ENCODE data around the gene CACNG1.
"Not testable (repeated sequence)": the region's sequence is repeated elsewhere in the genome, so short reads cannot be mapped to it uniquely, and the experiment has no call there.

Gene CACNG1

DNA sequence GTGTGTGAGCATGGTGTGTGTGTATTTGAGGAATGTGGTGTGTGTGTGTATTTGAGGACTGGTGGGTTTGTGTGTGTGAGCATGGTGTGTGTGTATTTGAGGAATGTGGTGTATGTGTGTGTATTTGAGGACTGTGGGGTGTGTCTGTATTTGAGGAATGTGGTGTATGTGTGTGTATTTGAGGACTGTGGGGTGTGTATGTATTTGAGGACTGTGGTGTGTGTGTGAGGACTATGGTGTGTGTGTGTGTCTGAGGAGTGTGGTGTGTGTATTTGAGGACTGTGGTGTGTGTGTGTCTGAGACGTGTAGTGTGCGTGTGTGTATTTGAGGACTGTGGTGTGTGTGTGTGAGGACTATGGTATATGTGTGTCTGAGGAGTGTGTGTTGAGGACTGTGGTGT lies 18.0 kb upstream of the CACNG1 start:
- no peak for FAIRE-seq

DNA sequence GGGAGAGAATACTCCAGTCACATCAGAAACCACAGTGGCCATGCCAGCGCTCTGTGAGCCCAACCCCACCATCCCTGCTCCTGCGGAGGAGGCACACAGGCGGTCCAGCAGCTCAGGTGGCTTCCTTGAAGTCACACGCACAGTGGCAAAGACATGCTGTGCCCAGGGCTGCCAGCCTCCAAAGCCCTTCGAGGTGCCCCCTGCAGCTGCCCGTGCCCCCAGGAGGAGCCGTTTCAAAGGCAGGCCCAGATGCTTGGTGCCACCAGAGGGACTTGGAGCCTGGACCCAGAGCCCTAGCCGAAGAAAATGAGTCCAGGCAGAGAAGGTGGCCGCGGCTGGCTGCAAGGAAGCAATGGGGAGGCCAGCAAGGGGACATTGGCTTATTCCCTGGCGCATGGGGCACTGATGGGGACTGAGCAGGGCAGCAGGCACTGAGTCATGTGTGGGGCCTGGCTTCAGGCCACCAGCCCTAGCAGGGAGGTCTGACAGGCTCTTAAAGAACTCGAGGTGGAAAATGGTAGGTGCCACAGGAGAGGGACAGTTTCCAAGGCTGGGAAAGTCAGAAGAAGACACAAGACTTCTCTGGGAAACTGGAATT lies 17.2 kb upstream of the CACNG1 start:
- no peak for FAIRE-seq

DNA sequence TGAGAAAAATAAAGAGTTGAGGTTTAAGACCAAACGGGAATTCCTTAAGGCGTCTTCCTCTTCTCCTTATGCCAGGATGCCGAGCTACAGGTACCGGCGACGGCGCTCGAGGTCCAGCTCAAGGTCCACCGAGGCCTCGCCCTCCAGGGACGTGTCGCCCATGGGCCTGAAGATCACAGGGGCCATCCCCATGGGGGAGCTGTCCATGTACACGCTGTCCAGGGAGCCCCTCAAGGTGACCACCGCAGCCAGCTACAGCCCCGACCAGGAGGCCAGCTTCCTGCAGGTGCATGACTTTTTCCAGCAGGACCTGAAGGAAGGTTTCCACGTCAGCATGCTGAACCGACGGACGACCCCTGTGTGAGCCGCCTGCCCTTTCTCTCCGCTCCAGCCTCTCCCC lies 13.7 kb upstream of the CACNG1 start:
- no peak for FAIRE-seq

DNA sequence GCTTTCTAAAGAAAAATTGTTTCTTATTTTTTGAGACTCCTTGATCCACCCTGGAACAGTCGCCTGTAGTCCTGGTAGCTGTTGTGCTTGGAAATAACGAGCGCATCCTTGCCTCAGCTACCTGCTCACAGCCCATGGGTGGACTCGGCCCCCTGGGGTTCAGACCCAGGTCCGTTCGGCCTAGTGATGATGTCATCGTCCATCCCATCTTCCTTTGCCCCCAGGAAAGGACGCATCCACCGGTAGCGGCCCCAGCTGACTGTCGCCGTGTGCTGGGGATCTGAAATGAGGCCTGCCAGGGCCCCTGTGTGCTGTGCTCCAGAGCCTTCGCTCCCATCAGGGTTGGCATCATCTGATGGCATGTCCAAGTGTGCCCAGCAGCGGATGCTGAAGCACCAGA lies 12.0 kb upstream of the CACNG1 start:
- FAIRE-seq, result no peak

DNA sequence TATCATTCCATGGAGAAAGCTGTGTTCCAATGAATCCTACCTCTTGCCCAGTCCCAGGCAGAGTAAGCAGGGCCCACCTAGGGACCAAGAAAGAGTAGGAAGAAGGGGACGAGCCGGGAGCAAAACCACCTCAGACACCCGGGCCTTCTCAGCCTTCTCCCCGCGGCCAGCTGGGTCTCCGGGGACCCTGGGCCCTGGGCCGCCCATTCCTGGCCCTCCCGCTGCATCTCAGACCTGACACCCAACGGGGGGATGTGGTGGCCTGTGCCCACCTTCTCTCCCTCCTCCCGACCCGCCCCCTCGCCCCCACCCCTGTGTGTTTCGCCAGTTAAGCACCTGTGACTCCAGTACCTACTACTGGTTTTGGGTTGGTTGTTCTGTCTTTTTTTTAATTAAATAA lies 11.4 kb upstream of the CACNG1 start:
- FAIRE-seq, result no peak

DNA sequence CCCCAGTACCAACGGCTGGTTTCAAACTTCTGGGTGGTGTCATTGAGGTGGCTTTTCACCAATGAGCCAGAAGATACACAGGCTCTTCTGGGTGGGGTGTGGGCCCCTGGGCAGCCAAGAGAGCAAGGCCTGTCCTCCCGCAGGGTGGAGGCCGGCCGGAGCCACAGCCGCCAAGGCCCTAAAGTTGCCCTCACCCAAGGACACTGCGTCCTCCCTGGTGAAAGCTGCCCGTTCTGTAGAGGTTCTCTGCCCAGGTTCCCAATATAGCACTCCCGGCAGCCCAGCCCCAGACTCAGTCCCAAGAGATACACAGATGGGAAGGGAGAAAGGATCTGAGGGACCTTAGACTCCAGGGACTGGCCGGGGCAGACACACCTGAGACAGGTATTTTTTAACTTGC lies 10.7 kb upstream of the CACNG1 start:
- FAIRE-seq, result no peak

DNA sequence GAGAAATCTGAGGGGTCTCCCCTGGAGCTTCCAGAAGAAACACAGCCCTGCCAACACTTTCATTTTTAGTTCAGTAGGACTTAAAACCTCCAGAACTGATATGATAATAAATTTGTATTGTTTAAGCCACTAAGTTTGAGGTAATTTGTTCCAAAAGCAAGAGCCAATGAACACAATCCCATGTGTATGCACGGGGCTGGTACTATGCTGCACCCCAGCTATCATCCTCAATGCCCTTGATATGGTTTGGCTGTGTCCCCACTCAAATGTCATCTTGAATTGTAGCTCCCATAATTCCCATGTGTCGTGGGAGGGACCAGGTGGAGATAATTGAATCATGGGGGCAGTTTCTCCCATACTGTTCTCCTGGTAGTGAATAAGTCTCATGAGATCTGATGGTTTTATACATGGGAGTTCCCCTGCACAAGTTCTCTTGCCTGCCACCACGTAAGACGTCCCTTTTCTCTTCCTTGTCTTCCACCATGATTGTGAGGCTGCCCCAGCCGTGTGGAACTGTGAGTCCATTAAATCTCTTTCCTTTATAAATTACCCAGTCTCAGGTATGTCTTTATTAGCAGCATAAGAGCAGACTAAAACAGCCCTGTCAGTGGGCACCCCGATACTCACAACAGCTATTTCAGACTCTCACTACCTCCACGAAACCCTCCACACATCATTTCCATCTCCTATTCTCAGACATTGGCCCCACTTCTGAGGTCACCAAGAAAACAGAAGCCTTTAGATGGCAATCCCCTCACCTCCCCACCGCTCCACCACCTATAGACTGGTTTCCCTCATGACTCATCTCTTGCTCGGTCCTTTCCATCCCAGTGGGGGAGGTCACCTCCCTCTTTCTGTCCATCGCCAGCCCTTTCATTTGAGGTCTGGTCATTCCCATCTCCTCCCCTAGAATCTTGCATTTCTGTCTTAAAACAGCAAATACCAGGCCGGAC lies 8.9 kb upstream of the CACNG1 start:
- FAIRE-seq, result no peak

DNA sequence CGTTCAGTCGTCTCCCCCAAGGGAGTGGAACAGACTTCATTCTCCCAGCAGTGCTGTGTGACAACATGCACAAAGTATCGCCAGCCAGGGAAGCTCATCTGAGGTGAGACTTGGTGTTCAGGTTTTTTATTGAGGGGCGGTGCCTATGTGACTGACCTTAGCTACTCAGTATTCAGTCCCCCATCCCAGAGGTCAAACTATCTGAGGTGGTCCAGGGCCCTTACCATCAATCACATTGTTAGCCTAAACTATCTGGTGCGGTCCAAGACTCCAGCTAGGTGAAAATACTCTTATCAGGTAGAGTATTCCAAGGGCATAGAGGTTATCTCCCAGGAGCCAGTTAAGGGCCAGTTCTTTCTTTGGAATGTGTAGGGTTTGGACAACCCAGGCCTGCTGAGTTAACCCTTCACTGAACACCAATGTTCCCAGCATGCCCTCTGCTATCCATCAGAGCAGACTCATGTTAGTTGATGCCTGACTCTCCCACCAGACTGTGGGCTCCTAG lies 5.4 kb upstream of the CACNG1 start:
- no peak for FAIRE-seq

DNA sequence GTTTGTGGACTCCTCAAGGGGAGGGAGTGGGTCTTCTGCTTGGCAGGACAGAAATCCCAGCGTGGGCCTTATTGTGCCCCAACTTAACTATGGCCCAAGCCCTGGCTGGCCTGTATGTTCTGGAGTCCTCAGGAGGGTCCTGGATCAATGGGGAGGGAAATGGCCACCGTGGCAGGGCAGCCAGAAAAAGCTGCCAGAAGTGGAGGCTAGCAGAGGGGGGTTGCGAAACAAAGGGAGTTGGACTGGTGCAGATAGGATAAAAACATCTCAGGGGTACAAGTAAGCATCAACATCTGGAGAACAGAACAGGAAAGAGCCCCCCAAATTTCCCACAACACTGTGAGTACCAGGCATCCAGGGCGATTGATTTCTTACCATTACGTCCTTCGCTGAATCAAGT lies 3.7 kb upstream of the CACNG1 start:
- FAIRE-seq, result no peak

DNA sequence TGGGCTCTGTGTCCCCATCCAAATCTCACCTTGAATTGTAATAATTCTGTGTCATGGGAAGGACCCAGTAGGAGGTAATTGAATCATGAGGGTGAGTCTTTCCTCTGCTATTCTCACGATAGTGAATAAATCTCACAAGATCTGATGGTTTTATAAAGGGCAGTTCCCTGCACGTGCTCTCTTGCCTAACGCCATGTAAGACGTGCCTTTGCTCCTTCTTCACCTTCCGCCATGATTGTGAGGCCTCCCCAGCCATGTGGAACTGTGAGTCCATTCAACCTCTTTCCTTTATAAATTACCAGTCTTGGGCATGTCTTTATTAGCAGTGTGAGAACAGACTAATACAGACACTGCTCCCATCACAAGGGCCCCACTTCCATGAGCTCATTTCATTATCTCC lies 3.2 kb upstream of the CACNG1 start:
- FAIRE-seq, result not testable (repeated sequence)

DNA sequence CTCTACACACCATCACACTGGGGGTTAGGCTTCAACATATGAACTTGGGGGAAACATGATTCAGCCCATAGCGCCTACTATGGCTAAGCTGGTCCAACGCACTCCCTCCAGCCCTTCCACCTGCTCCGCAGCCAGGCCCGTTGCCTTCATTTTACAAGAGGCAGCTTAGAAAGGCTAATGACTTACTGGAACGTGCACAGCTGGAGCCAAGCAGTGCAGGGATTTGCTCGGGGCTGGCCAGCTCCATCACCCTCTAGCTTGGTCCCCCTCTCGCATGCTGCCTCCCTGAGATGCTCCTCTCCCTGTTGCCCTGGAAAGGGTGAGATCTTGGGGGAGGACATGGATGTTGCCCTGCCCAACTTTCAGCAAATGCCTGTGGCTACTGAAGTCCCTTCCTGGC lies 2.8 kb upstream of the CACNG1 start:
- no peak for FAIRE-seq

DNA sequence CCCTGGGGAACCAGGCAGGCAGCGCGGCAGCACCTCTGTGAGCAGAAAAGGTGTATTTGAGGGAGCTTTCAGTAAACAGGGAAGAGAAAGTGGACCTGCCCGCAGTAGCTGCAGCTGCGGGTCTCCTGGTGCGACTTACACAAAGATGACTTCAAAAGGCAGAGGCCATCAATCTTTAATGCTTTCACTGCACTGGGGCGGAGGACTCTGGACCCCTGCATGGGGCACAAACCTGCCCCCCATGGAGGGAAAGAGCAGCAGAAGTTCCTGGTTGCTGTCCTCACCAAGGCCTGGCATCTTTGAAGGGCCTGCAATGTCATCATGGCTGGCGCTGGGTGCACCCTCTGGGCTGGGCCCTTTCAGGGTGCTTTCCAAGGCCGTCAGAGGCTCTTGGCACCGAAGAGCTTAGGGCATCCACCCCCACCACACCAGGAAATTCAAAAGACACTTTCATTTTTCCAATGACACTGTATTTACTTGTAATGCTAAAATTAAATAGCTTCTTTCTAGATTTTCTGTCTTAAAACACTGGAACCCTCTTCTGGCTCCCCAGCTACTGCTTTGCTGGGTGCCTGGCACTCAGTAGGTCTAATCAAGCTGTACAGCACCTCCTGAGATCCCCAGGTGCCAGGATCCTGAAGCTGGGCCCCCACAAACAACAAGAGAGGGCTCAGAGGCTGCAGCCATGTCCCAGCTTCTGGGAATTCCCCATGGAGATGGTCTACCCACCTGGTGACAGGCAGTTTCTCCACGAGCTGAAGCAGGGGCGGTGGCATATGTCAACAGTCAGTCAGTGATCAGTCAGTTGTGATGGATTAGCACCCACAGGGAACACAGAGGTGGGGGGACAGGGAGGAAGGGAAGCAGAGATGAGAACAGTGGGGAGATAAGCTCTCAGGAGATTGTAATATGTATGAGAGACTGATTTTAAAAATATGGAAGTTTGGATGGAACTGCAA lies 2.1 kb upstream of the CACNG1 start:
- FAIRE-seq, result no peak

DNA sequence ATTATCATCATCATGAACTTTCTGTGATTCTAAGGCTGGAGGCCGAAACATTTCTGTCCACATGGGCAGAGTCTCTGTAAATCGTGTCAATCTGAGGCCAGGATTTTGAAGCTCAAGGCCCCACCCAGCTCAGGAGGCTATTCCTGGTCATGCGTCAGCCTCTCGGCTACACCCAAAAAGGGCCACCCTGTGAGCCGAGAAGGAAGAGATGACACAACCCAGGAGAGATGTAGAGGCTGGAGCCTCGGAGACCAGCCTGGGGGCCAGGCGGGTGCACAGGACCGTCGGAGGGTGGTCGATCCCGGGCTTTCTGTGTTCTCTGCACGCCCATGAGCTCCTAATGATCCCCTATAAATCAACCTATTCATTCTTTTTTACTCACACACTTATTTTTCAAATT lies 1.1 kb upstream of the CACNG1 start:
- no peak for FAIRE-seq

DNA sequence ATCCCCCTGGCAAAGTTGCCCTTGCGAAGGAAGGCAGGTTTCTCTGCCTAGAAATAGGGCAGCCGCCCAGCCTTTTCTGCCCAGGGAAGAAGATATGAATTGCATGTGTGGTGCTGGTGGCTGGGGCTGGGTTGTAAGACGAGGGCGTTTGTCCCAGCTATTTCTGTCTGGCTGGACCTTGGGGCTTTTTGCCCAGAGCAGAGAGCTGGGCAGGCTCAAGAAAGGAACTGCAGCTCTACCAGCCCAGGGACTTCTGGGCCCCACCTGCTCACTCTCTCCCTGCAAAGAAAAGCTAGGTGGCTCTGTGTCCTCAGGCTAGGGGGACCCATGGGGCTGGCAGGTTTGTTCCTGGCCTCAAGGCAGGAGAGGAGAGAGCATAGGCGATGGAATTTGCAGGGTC lies 586 bp downstream of the CACNG1 start:
- FAIRE-seq, result no peak

DNA sequence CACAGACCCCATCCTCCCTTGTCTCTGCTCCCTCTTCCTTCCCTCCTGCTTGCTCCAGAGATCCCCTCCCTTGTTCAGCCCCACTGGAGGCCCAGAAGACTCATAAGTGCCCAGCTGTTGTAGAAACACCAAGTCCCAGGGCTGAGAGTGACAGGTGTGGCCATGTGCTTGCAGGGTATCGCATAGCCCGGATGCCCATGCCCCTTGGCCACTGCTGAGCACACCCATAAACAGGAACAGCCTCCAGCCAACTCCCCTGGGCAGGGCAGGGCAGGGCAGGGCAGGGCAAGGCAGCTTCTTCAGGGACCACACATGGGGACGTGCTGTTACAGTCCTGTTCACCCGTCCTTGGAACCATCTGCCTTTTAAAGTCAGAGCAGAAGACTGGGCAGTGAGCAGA lies 2.0 kb downstream of the CACNG1 start:
- no peak for FAIRE-seq

DNA sequence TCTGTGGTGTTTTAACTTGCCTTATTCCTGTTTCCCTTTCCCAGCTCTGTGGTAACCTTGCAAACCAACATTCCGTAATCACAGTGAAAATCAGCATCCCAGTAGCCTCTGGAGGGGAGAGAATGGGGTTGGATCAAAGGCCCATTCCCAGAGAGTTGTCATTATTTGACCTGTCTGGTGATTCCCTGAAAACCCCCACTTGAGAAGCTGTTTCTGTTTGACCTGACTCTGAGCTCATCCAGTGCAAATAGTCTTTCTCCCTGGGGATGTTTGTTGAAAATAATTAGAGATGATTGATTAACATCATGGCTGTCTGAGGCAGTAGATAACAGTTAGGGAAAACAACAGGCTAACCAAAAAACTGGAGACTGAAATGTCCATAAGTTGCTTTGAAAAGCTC lies 3.0 kb downstream of the CACNG1 start:
- FAIRE-seq, result no peak

DNA sequence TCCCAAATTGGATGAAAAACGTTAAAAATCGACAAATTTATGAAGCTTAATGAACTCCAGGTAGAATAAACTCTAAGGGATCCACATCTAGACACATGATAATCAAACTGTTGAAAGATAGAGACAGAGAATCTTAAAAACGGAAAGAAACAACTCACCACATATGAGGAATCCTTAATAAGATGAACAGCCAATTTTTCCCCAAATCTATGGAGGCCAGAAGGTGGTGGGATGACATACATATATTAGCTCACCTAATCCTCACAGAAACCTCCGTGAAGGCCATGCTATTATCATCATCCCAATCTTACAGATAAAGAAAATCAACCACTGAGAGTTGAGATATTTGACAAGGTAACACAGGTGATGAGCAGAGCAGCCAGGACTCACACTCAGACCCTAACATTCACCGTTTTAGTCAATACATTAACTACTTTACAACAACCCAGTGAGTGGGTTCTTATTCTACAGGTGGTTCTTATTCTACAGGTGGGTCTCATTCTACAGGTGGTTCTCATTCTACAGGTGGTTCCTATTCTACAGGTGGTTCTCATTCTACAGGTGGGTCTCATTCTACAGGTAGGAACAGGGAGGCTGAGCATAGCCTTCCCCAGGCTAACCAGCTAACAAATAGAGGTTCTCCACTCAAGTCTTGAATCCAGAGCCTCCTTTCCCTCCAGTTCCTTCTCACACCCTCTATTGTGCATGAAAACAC lies 4.8 kb downstream of the CACNG1 start:
- FAIRE-seq, result no peak

DNA sequence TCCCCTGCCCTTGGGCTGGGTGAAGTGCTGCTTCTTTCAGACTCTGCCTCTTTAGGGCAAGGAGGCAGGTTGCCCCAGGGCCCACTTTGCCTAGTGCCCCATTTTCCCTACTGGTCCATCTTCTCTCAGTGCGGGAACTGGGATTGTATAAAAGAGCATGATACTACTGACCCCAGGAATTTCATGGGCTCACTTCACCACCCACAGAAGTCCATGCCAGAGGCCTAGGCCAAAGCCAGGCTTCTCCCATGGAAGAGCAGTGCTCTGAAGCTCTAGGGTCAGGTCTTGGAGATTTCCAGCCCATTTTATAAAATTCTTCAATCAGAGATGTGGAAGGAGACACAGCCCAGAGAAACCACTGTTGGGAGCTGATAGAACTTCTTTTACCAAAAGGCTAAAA lies 5.7 kb downstream of the CACNG1 start:
- FAIRE-seq, result no peak

DNA sequence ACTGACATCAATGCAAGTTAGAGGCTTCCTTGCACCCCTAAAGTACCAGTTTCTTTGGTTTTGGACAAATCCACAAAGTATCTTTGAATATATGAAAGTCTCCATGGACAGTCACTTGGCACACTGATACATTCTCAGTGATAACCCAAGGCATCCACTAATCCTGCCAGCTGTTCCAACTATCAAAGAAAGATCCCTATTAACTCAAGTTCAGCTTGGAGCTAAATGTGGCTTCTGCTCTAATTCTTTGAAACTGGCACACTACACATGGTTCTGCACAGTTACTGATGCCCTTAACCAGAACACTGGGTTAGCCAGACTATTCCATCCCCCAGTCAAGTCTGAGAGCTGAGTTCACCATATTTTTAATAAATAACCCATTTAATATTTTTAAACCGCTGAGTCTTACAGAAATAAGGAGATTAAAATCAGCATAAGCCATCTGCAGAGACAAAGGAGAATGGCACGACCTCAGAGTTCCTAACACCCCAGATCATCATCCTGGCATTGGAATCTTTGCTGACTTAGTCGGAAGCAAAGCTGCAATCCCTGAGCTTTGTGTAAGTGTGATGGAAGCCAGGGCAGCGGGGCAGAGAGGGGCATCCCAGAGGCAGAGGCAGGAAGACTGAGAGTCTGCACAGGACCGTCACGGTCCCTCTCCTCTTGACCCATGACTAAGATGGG lies 6.3 kb downstream of the CACNG1 start:
- no peak for FAIRE-seq

DNA sequence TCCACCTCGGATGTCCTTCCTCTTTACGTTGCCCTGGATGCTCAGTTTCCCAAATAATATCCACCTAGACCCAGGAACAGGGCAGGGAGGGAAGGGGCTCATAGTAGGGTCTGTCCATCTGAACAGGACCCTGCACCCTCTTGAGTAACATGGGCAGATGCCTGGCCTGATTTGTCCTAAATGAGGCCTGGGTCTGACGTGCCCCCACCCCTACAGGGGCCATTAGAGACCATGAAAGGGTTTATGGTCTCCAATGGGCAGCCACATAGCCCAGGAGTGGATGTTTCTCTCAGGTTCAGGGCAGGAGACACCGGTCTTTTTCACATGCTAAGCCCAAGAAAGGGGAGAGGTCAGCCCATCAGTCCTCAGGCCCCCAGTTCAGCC lies 6.8 kb downstream of the CACNG1 start:
- FAIRE-seq, result no peak

DNA sequence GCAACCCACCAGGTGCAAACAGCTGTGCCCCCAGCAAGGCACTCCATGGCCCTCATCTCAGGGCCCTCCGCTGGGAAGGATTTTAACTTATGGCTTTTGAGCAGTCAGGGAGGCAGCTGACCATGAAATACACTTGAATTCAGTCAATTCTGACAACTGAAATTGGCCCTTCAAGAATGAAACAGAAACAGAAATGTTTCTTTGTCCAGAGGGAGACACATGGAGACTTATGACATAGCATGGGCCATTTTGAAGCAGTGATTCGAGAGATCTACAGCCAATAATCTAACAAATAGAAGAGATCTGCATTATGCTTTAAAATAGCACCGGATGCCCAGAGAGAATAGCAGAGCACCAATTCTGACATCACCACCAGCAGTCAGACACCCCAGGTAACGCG lies 7.5 kb downstream of the CACNG1 start:
- FAIRE-seq, result no peak
